Trophoblast cell (in vitro differentiated cells and primary cell): ENCODE results near the gene TIMP2.

ENCODE experiments used
- DNase-seq, 2 donors: peaks; one replicate each; pipeline ENCODE4 v3.0.0-alpha.2; 2016
- H2AFZ ChIP-seq: 2 replicates; pipeline ENCODE4 v1.6.1; 2013; ENCODE audit warnings: low read length, moderate library complexity, mild to moderate bottlenecking; ENCODE audit not compliant: insufficient read depth, poor library complexity
- H2AK5ac ChIP-seq: 2 replicates; pipeline ENCODE4 v1.6.1; 2013; ENCODE audit warnings: mild to moderate bottlenecking, low read length
- H2BK120ac ChIP-seq: 2 replicates; pipeline ENCODE4 v1.6.1; 2013; ENCODE audit warnings: low read length, mild to moderate bottlenecking, moderate library complexity; ENCODE audit not compliant: insufficient read depth, poor library complexity
- H2BK12ac ChIP-seq: 2 replicates; pipeline ENCODE4 v1.6.1; 2013; ENCODE audit warnings: mild to moderate bottlenecking, low read length, moderate library complexity
- H2BK5ac ChIP-seq: 2 replicates; pipeline ENCODE4 v1.6.1; 2013; ENCODE audit warnings: low read length, low read depth, moderate library complexity, mild to moderate bottlenecking; ENCODE audit not compliant: poor library complexity
- H3K14ac ChIP-seq: 2 replicates; pipeline ENCODE4 v1.6.1; 2013; ENCODE audit warnings: mild to moderate bottlenecking, low read length
- H3K18ac ChIP-seq: 2 replicates; pipeline ENCODE4 v1.6.1; 2013; ENCODE audit warnings: mild to moderate bottlenecking, low read length
- H3K23ac ChIP-seq: 2 replicates; pipeline ENCODE4 v1.6.1; 2013; ENCODE audit warnings: low read length
- H3K27ac ChIP-seq: 2 replicates; pipeline ENCODE4 v1.5.1; 2013; ENCODE audit warnings: low read depth, mild to moderate bottlenecking, inconsistent platforms, low read length, moderate library complexity
- H3K27me3 ChIP-seq: 2 replicates; pipeline ENCODE4 v1.6.1; 2013; ENCODE audit warnings: inconsistent platforms, mild to moderate bottlenecking, low read length, moderate library complexity; ENCODE audit not compliant: insufficient read depth
- H3K36me3 ChIP-seq, 2 experiments: 1 replicate in 1 of 2; 2 replicates in 1 of 2; pipeline ENCODE4 v1.6.1; 2013; ENCODE audit warnings: low read length in 2 of 2, mild to moderate bottlenecking in 2 of 2, moderate library complexity in 1 of 2; ENCODE audit not compliant: insufficient read depth in 2 of 2, control insufficient read depth in 1 of 2
- H3K4ac ChIP-seq: 2 replicates; pipeline ENCODE4 v1.6.1; 2013; ENCODE audit warnings: low read depth, mild to moderate bottlenecking, low read length, moderate library complexity
- H3K4me1 ChIP-seq, 2 experiments: 1 replicate in 1 of 2; 2 replicates in 1 of 2; pipeline ENCODE4 v1.6.1; 2013; ENCODE audit warnings: low read length in 2 of 2, mild to moderate bottlenecking in 2 of 2, moderate library complexity in 1 of 2; ENCODE audit not compliant: insufficient read depth in 2 of 2, control insufficient read depth in 1 of 2
- H3K4me2 ChIP-seq: 2 replicates; pipeline ENCODE4 v1.6.1; 2013; ENCODE audit warnings: inconsistent platforms, mild to moderate bottlenecking, low read length, moderate library complexity
- H3K4me3 ChIP-seq: 2 replicates; pipeline ENCODE4 v1.5.1; 2013; ENCODE audit warnings: mild to moderate bottlenecking, low read depth, low read length, inconsistent platforms
- H3K79me1 ChIP-seq: one replicate; pipeline ENCODE4 v1.6.1; 2013; ENCODE audit warnings: low read length
- H3K79me2 ChIP-seq: 2 replicates; pipeline ENCODE4 v1.6.1; 2013; ENCODE audit warnings: low read length, mild to moderate bottlenecking; ENCODE audit not compliant: control insufficient read depth, insufficient read depth, poor library complexity
- H3K9ac ChIP-seq: 2 replicates; pipeline ENCODE4 v1.6.1; 2013; ENCODE audit warnings: mild to moderate bottlenecking, low read length
- H3K9me3 ChIP-seq: 2 replicates; pipeline ENCODE4 v1.6.1; 2013; ENCODE audit warnings: low read depth, mild to moderate bottlenecking, control low read depth, inconsistent platforms, low read length; ENCODE audit not compliant: insufficient read depth
- H4K12ac ChIP-seq: 2 replicates; pipeline ENCODE4 v1.6.1; 2013; ENCODE audit warnings: low read depth, mild to moderate bottlenecking, low read length, moderate library complexity
- H4K8ac ChIP-seq: 2 replicates; pipeline ENCODE4 v1.6.1; 2013; ENCODE audit warnings: low read depth, mild to moderate bottlenecking, low read length, moderate library complexity
- H4K91ac ChIP-seq: one replicate; pipeline ENCODE4 v1.6.1; 2013; ENCODE audit warnings: low read depth, mild to moderate bottlenecking, low read length, moderate library complexity
- WGBS: extraction: QIAGEN DNeasy Blood & Tissue Kit; methylation state at CpG from one replicate; pipeline ENCODE4 v1.1.7; 2013; ENCODE audit warnings: missing lambda C conversion rate; ENCODE audit not compliant: insufficient read length, insufficient coverage; ENCODE audit errors: extremely low coverage; 5-methylcytosine and 5-hydroxymethylcytosine counted together

TIMP2 gene

DNA sequence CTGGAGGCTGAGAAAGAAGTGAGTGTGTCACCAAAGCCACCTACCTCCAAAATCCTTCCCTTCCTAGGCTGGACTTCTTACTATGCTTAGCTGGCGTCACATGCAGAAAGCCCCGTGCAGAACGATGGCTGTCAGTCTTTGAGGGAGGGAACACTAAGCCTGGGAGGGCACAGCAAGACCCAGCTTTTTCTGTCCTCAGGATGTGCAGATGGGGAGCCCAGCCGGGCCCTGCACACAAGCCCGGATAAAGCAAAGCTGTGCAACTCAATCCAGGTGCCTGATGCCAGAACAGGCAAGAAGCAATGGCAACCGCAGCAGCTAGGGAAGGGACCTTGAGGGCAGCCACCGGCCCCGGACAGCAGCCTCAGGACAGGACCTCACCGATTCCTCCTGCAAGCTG lies 70.7 kb downstream of the TIMP2 start:
- Histone ChIP-seq H3K18ac (no peak overlapping the region), H3K14ac (no peak overlapping the region), H3K4me2 (no peak overlapping the region), H4K12ac (no peak overlapping the region), H3K23ac (no peak overlapping the region), H2AFZ (no peak overlapping the region), H3K4me1 (peaks cover 3 to 7% of the 10 kb centered on the region in 2 experiments), H3K9me3 (no peaks in the 10 kb centered on the region), H2BK5ac (no peak overlapping the region), H3K79me2 (no peaks in the 10 kb centered on the region), H3K79me1 (no peaks in the 10 kb centered on the region), H4K8ac (no peak overlapping the region), H3K4ac (no peak overlapping the region), H4K91ac (no peak overlapping the region), H3K27ac (no peak overlapping the region), H3K9ac (no peak overlapping the region), H2BK120ac (no peak overlapping the region), H2BK12ac (no peak overlapping the region), H3K27me3 (no peaks in the 10 kb centered on the region), H3K4me3 (no peak overlapping the region), H3K36me3 (peaks cover 20 to 23% of the 10 kb centered on the region in 2 experiments), H2AK5ac (no peak overlapping the region)
- no CpG with 5 or more reads among the region's 9 CpGs for WGBS
- no peak for DNase-seq

GRCh38 chr17:78853926-78854394 lies 71.2 kb downstream of the TIMP2 start:
- WGBS: no CpG with 5 or more reads among the region's 11 CpGs
- H2BK5ac ChIP-seq: no peak overlapping the region

GRCh38 chr17:78852709-78853121 lies 72.5 kb downstream of the TIMP2 start:
- Histone ChIP-seq H2BK120ac (no peak overlapping the region), H2AFZ (no peak overlapping the region), H4K12ac (no peak overlapping the region), H4K91ac (no peak overlapping the region), H3K23ac (no peak overlapping the region), H3K4me1 (peaks cover 3 to 7% of the 10 kb centered on the region in 2 experiments), H3K79me1 (no peaks in the 10 kb centered on the region), H2BK12ac (no peak overlapping the region), H3K36me3 (peaks cover 20 to 23% of the 10 kb centered on the region in 2 experiments), H4K8ac (no peak overlapping the region), H2AK5ac (no peak overlapping the region), H3K14ac (no peak overlapping the region), H3K9ac (no peak overlapping the region), H3K27me3 (no peaks in the 10 kb centered on the region), H3K27ac (no peak overlapping the region), H3K9me3 (no peaks in the 10 kb centered on the region), H3K4ac (no peak overlapping the region), H3K4me3 (no peak overlapping the region), H3K18ac (no peak overlapping the region), H3K4me2 (no peak overlapping the region), H3K79me2 (no peaks in the 10 kb centered on the region), H2BK5ac (no peak overlapping the region)
- peak; percentile 67 to 78 for DNase-seq
- WGBS: no CpG with 5 or more reads among the region's 16 CpGs

More at GRCh38 chr17:78853926-78854394, 71.2 kb downstream of the TIMP2 start:
- no peak overlapping the region for H3K4ac ChIP-seq
- H3K4me3 ChIP-seq: no peak overlapping the region
- no peaks in the 10 kb centered on the region for H3K79me2 ChIP-seq
- H3K4me2 ChIP-seq: no peak overlapping the region
- H3K36me3 ChIP-seq: peaks cover 20 to 23% of the 10 kb centered on the region in 2 experiments
- no peak for DNase-seq
- H4K8ac ChIP-seq: no peak overlapping the region
- no peak overlapping the region for H3K9ac ChIP-seq
- no peak overlapping the region for H4K91ac ChIP-seq
- no peak overlapping the region for H2BK12ac ChIP-seq
- no peak overlapping the region for H2AK5ac ChIP-seq
- no peaks in the 10 kb centered on the region for H3K27me3 ChIP-seq
- H4K12ac ChIP-seq: no peak overlapping the region
- H3K18ac ChIP-seq: no peak overlapping the region
- H3K14ac ChIP-seq: no peak overlapping the region
- H2AFZ ChIP-seq: no peak overlapping the region
- no peak overlapping the region for H3K27ac ChIP-seq
- no peak overlapping the region for H2BK120ac ChIP-seq
- peaks cover 3 to 7% of the 10 kb centered on the region in 2 experiments for H3K4me1 ChIP-seq
- no peak overlapping the region for H3K23ac ChIP-seq
- H3K9me3 ChIP-seq: no peaks in the 10 kb centered on the region
- no peaks in the 10 kb centered on the region for H3K79me1 ChIP-seq

GRCh38 chr17:78849026-78849425 lies 76.2 kb downstream of the TIMP2 start:
- Histone ChIP-seq H4K8ac (no peak overlapping the region), H3K36me3 (peaks cover 3 to 4% of the 10 kb centered on the region in 2 experiments), H3K4me1 (no peaks in the 10 kb centered on the region), H3K27ac (no peak overlapping the region), H3K27me3 (no peaks in the 10 kb centered on the region), H2BK5ac (no peak overlapping the region), H4K12ac (no peak overlapping the region), H2BK12ac (no peak overlapping the region), H3K4me2 (no peak overlapping the region), H3K14ac (no peak overlapping the region), H2BK120ac (no peak overlapping the region), H2AK5ac (no peak overlapping the region), H3K18ac (no peak overlapping the region), H4K91ac (no peak overlapping the region), H3K4ac (no peak overlapping the region), H2AFZ (no peak overlapping the region), H3K79me1 (no peaks in the 10 kb centered on the region), H3K9ac (no peak overlapping the region), H3K4me3 (no peak overlapping the region), H3K23ac (no peak overlapping the region), H3K9me3 (no peaks in the 10 kb centered on the region), H3K79me2 (no peaks in the 10 kb centered on the region)
- DNase-seq: no peak
- no CpG with 5 or more reads among the region's 5 CpGs for WGBS
